Parathyroid adenoma (tissue), 2 donors: Measurements from ENCODE around the gene PAM.

Experiments
- H2AFZ ChIP-seq: fragments of 300-600 bp; sonication (generic); one replicate; pipeline ENCODE4 v1.7.0; 2017; ENCODE audit warnings: antibody characterized with exemption, mild to moderate bottlenecking
- H3K27ac ChIP-seq: fragments of 300-600 bp; sonication (generic); one replicate; pipeline ENCODE4 v1.7.0; 2017
- H3K27me3 ChIP-seq: fragments of 300-600 bp; sonication (generic); one replicate; pipeline ENCODE4 v1.7.0; 2017; ENCODE audit warnings: low read length; ENCODE audit not compliant: control insufficient read depth, insufficient read depth
- H3K36me3 ChIP-seq: fragments of 300-600 bp; sonication (generic); one replicate; pipeline ENCODE4 v1.7.0; 2017; ENCODE audit warnings: low read length; ENCODE audit not compliant: control insufficient read depth, insufficient read depth
- H3K4me1 ChIP-seq: fragments of 300-600 bp; sonication (generic); one replicate; pipeline ENCODE4 v1.7.0; 2017; ENCODE audit warnings: control low read depth
- H3K4me2 ChIP-seq: fragments of 300-600 bp; sonication (generic); one replicate; pipeline ENCODE4 v1.7.0; 2017; ENCODE audit warnings: low read length
- H3K4me3 ChIP-seq: fragments of 300-600 bp; sonication (generic); one replicate; pipeline ENCODE4 v1.7.0; 2017; ENCODE audit warnings: low read depth, low read length
- H3K79me2 ChIP-seq: fragments of 300-600 bp; sonication (generic); one replicate; pipeline ENCODE4 v1.7.0; 2017; ENCODE audit warnings: control low read depth
- H3K9ac ChIP-seq: fragments of 300-600 bp; sonication (generic); one replicate; pipeline ENCODE4 v1.7.0; 2017; ENCODE audit warnings: mild to moderate bottlenecking
- H3K9me3 ChIP-seq: fragments of 300-600 bp; sonication (generic); one replicate; pipeline ENCODE4 v1.7.0; 2017; ENCODE audit warnings: low read length; ENCODE audit not compliant: control insufficient read depth
- CTCF ChIP-seq: fragments of 300-600 bp; sonication (generic); IDR thresholded peaks from one replicate; pipeline ENCODE4 v1.7.0; 2017; ENCODE audit warnings: antibody characterized with exemption, mild to moderate bottlenecking
- donor health status: primary hyperparathyroidism.

Gene PAM

GRCh38 chr5:103013933-103014552 is 258.9 kb downstream of the PAM start:
- Histone ChIP-seq H3K27me3 (no peaks in the 10 kb centered on the region), H3K79me2 (no peaks in the 10 kb centered on the region), H3K4me1 (peaks cover 26% of the 10 kb centered on the region), H3K9ac (no peak overlapping the region), H3K27ac (no peak overlapping the region), H3K9me3 (no peaks in the 10 kb centered on the region), H3K4me3 (no peak overlapping the region), H3K36me3 (no peaks in the 10 kb centered on the region), H3K4me2 (no peak overlapping the region), H2AFZ (no peak overlapping the region)
- TF ChIP-seq CTCF = no peak

- Histone ChIP-seq H3K27me3 (no peaks in the 10 kb centered on the region), H3K9me3 (no peaks in the 10 kb centered on the region), H3K4me1 (peaks cover 26% of the 10 kb centered on the region), H3K27ac (no peak overlapping the region), H3K4me2 (no peak overlapping the region), H2AFZ (no peak overlapping the region), H3K9ac (no peak overlapping the region), H3K36me3 (no peaks in the 10 kb centered on the region), H3K79me2 (no peaks in the 10 kb centered on the region), H3K4me3 (no peak overlapping the region)
- no peak for TF ChIP-seq CTCF
Observed at GRCh38 chr5:103014983-103015382, 259.9 kb downstream of the PAM start.

- Histone ChIP-seq H3K9ac (no peak overlapping the region), H3K4me1 (peaks cover 26% of the 10 kb centered on the region), H3K79me2 (no peaks in the 10 kb centered on the region), H2AFZ (no peak overlapping the region), H3K4me2 (no peak overlapping the region), H3K36me3 (no peaks in the 10 kb centered on the region), H3K27ac (no peak overlapping the region), H3K9me3 (no peaks in the 10 kb centered on the region), H3K27me3 (no peaks in the 10 kb centered on the region), H3K4me3 (no peak overlapping the region)
- no peak for TF ChIP-seq CTCF
Observed at GRCh38 chr5:103016167-103016566, 261.1 kb downstream of the PAM start.

GRCh38 chr5:103019804-103020203 is 264.7 kb downstream of the PAM start:
- Histone ChIP-seq H3K36me3 (no peaks in the 10 kb centered on the region), H3K9ac (no peak overlapping the region), H2AFZ (no peak overlapping the region), H3K27ac (no peak overlapping the region), H3K9me3 (no peaks in the 10 kb centered on the region), H3K4me1 (peaks cover 17% of the 10 kb centered on the region), H3K4me2 (no peak overlapping the region), H3K27me3 (no peaks in the 10 kb centered on the region), H3K79me2 (no peaks in the 10 kb centered on the region), H3K4me3 (no peak overlapping the region)
- no peak for TF ChIP-seq CTCF

- Histone ChIP-seq H3K4me1 (peaks cover 2% of the 10 kb centered on the region), H3K9me3 (no peaks in the 10 kb centered on the region), H3K27me3 (no peaks in the 10 kb centered on the region), H3K36me3 (no peaks in the 10 kb centered on the region), H3K4me2 (no peak overlapping the region), H3K9ac (no peak overlapping the region), H3K4me3 (no peak overlapping the region), H3K27ac (no peak overlapping the region), H3K79me2 (no peaks in the 10 kb centered on the region), H2AFZ (no peak overlapping the region)
- no peak for TF ChIP-seq CTCF
Observed at GRCh38 chr5:103021314-103021713, 266.2 kb downstream of the PAM start.
